Naive thymus-derived CD4-positive, alpha-beta T cell (primary cell): Measurements from ENCODE around the gene EZR. TPM values are rescaled to one million over a fixed set of nuclear protein-coding genes. Genes with fewer than 3 reads are reported as not detected.

Source experiments
- ATAC-seq: fragments of 150-1000 bp; cut with Tn5 transposase; 2 replicates; pipeline ENCODE4 v1.10.0; 2021; ENCODE audit warnings: mild to moderate bottlenecking, moderate library complexity
- CTCF ChIA-PET: fragments of 350-600 bp; sonication (Branson Sonifier 250); formaldehyde crosslinking; loops from one replicate; lab custom pipeline; 2021; ENCODE audit warnings: antibody characterized with exemption; lab: Charles Lee
- POLR2A ChIA-PET: fragments of 350-600 bp; sonication (Branson Sonifier 250); formaldehyde crosslinking; loops from one replicate; lab custom pipeline; 2021; ENCODE audit warnings: antibody characterized with exemption, inconsistent platforms; lab: Charles Lee
- DNase-seq, 9 donors: peaks; one replicate each; pipeline versions ENCODE4 v3.0.0 to v3.0.0-alpha.2; 2020 to 2022; ENCODE audit warnings: mixed read lengths in 1 of 9
- H3K27ac ChIP-seq: one replicate; pipeline ENCODE4 v1.7.0; 2013; ENCODE audit warnings: mild to moderate bottlenecking, low read depth, low read length, moderate library complexity
- H3K27me3 ChIP-seq, 2 donors: one replicate each; pipeline ENCODE4 v1.7.0; 2013; ENCODE audit warnings: low read length in 2 of 2, mild to moderate bottlenecking in 2 of 2, moderate library complexity in 2 of 2; ENCODE audit not compliant: control insufficient read depth in 2 of 2, insufficient read depth in 2 of 2
- H3K36me3 ChIP-seq, 3 experiments: 1 replicate in 2 of 3; 2 replicates in 1 of 3; pipeline ENCODE4 v1.7.0; 2013; ENCODE audit warnings: low read length in 3 of 3, mild to moderate bottlenecking in 3 of 3, moderate library complexity in 1 of 3; ENCODE audit not compliant: insufficient read depth in 3 of 3, control insufficient read depth in 2 of 3
- H3K4me1 ChIP-seq, 2 donors: one replicate each; pipeline ENCODE4 v1.7.0; 2013; ENCODE audit warnings: low read length in 2 of 2, mild to moderate bottlenecking in 2 of 2, moderate library complexity in 1 of 2; ENCODE audit not compliant: control insufficient read depth in 2 of 2, insufficient read depth in 2 of 2
- H3K4me3 ChIP-seq: 2 replicates; pipeline ENCODE4 v1.7.0; 2013; ENCODE audit warnings: mild to moderate bottlenecking, low read length
- H3K9me3 ChIP-seq, 3 experiments: 1 replicate in 2 of 3; 2 replicates in 1 of 3; pipeline ENCODE4 v1.7.0; 2013; ENCODE audit warnings: low read length in 3 of 3; ENCODE audit not compliant: control insufficient read depth in 2 of 3
- H3K27ac Mint-ChIP-seq, 9 donors: one replicate each; pipeline ENCODE4 v1.8.0; 2020 to 2022; ENCODE audit warnings: mixed read lengths in 9 of 9, mild to moderate bottlenecking in 8 of 9, moderate library complexity in 5 of 9, inconsistent platforms in 2 of 9
- H3K27me3 Mint-ChIP-seq, 5 donors: one replicate each; pipeline ENCODE4 v1.8.0; 2021 to 2022; ENCODE audit warnings: mixed read lengths in 5 of 5, mild to moderate bottlenecking in 1 of 5
- H3K36me3 Mint-ChIP-seq, 5 donors: one replicate each; pipeline ENCODE4 v1.8.0; 2020 to 2022; ENCODE audit warnings: mixed read lengths in 5 of 5, mild to moderate bottlenecking in 3 of 5, inconsistent platforms in 1 of 5
- H3K4me1 Mint-ChIP-seq, 7 donors: one replicate each; pipeline ENCODE4 v1.8.0; 2020 to 2022; ENCODE audit warnings: mixed read lengths in 7 of 7, mild to moderate bottlenecking in 3 of 7, inconsistent platforms in 1 of 7
- H3K4me3 Mint-ChIP-seq, 10 donors: one replicate each; pipeline ENCODE4 v1.8.0; 2020 to 2022; ENCODE audit warnings: mild to moderate bottlenecking in 10 of 10, mixed read lengths in 10 of 10, moderate library complexity in 6 of 10, inconsistent platforms in 2 of 10
- H3K9me3 Mint-ChIP-seq, 11 donors: one replicate each; pipeline ENCODE4 v1.8.0; 2020 to 2022; ENCODE audit warnings: mixed read lengths in 11 of 11, mild to moderate bottlenecking in 4 of 11, inconsistent platforms in 1 of 11, moderate library complexity in 1 of 11
- intact Hi-C, 2 donors: fragments of 100-400 bp; cut with micrococcal nuclease; formaldehyde crosslinking; loops; one replicate each; pipeline ENCODE4 v1.15.1; 2023
- polyA plus RNA-seq, 2 donors: library from polyadenylated mRNA; unstranded; fragments of 300-500 nt; fragmentation: Illumina TruSeq; gene quantifications; one replicate each; pipeline ENCODE4 v1.2.3, GENCODE V29; 2021
- total RNA-seq, 6 experiments: library from RNA in 5 of 6; stranded (reverse) in 5 of 6; gene quantifications; 1 replicate in 5 of 6; 2 replicates in 1 of 6; pipeline ENCODE4 v1.2.3 and lab custom pipeline; 2021 to 2026

Gene EZR
- total and polyA plus RNA-seq, 7 experiments from 2014 or later = 115 to 201 (median 140) TPM

DNA sequence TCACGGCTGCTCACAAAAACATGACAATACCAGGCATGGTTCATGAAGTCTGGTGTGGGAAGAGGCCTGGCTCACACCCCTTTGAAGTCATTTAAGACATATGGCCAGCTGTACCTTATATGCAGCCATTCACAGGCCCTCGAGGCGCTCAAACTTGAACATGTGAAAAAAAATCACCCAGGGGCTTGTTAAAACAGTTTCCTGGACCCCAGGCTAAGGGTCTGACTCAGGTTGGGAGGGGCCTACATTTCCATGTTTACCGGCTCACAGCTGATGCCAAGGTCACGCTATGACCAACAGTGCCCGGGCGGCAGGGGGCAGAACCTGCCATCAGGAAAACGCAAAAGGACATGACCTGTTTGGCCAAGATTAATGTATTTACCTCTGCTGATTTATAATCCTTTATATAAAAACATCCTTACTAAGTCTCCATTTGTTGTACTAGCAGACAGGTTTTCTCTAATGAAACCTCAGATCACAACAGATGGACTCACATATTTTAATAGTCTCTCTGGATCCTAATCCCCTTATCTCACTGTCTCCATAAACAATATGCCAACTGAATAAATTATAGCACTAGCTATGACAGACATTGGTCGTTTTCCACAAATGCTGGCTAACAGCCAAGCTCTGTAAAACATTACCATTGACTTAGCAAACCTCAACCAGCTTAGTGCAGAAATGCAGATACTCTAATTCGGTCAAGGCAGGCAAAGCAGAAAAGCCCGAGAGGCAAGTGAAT, 19.9 kb downstream of the EZR start:
- Mint-ChIP-seq H3K4me3 (peak overlapping the region in 3 of 10 donors; percentile 2 to 46 (median 19)), H3K36me3 (peaks cover 0 to 11% (median 7%) of the 10 kb centered on the region in 5 donors), H3K4me1 (peaks cover 46 to 94% (median 87%) of the 10 kb centered on the region in 7 donors), H3K9me3 (no peaks in the 10 kb centered on the region), H3K27me3 (no peaks in the 10 kb centered on the region), H3K27ac (peak overlapping the region in 6 of 9 donors; percentile 7 to 72 (median 58))
- ATAC-seq (no peak), DNase-seq (no peak)
- H3K27me3 ChIP-seq = no peaks in the 10 kb centered on the region
- CTCF ChIA-PET = no interaction called here
- H3K4me1 ChIP-seq = peaks cover 46 to 86% of the 10 kb centered on the region in 2 donors
- no peaks in the 10 kb centered on the region for H3K9me3 ChIP-seq
- no peak overlapping the region for H3K27ac ChIP-seq
- intact Hi-C loops = loop anchor here in 1 of 2 donors (10.0 kb wide), 1 partner anchor 336 kb away; no protein-coding TSS in a partner anchor
- POLR2A ChIA-PET = interaction anchor here (0.7 to 2.3 kb wide), 3 partner anchors 10 to 13 kb away, joined by 3 to 11 read pairs (median 5); no protein-coding TSS in a partner anchor
- no peak overlapping the region for H3K4me3 ChIP-seq
- peaks cover 0 to 3% (median 0%) of the 10 kb centered on the region in 3 experiments for H3K36me3 ChIP-seq

DNA sequence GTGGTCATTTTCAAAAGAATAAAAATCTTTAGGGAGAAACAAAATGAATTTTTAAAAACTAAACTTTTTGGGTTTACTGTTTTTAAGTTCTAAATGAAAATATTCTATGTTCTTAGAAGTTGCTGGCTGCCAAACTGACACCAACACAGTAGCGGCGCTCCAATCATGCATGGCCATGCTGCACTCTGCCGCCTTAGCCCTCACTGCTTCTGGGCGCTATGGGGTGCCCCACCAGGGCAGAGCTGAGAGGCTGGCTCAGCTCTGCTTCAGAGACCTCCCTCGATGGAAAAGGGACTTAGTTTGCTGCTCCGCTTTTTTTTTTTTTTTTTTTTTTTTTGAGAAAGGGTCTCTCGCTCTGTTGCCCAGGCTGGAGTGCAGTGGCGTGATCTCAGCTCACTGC, 20.9 kb downstream of the EZR start:
- peaks cover 0 to 11% (median 8%) of the 10 kb centered on the region in 5 donors for H3K36me3 Mint-ChIP-seq
- no peak for ATAC-seq
- H3K4me3 Mint-ChIP-seq = peak overlapping the region in 1 of 10 donors; percentile 16

DNA sequence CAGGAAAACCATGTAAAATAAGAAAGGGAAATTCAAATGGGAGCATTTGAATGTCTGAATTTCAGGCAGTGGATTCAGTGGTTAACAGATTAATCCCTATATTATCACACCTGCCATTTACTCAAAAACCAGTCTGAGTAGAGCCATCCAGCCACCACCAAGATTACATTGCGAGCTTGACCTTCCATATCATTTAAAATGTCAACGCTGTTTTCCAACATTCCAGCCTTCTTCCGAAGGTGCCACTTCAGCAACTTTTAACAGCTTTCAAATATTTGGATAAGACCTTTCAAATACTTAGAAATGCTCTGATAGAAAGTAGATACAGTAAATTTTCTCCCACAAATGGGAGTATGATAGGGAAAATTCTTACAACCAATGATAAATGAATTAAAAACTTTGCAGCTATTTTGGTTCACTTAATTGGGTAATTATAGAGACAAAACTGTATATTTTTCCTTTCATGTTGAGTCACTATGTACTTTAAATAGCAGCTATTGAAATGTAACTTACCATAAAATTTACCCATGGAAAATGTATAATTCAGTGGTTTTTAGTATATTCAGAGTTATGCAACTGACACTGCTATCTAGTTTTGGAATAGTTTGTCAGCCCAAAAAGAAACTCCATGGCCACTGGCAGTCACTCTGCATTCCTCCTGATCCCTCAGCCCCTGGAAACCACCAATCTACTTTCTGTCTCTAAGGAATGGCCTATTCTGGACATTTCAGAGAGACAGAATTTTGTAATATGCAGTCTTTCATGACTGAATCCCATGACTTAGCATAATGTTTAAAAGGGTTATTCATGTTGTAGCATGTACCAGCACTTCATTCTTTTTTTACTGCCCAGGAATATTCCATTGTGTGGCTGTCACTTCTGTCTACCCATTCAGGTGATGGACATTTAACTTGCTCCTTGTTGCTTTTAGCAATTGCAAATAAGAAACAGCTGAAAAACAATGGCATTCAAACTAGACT, 21.5 kb downstream of the EZR start:
- ChIA-PET POLR2A (interaction anchor here (1.0 to 2.3 kb wide), 4 partner anchors 8 to 113 kb away, joined by 3 to 11 read pairs (median 4); no protein-coding TSS in a partner anchor), CTCF (no interaction called here)
- no peak for ATAC-seq
- H3K4me3 Mint-ChIP-seq = peak overlapping the region in 4 of 10 donors; percentile 8 to 16 (median 12)
- intact Hi-C loops = loop anchor here in 1 of 2 donors (10.0 kb wide), 1 partner anchor 337 kb away; no protein-coding TSS in a partner anchor
- H3K27me3 ChIP-seq = no peaks in the 10 kb centered on the region
- H3K36me3 ChIP-seq = peaks cover 0 to 3% (median 0%) of the 10 kb centered on the region in 3 experiments
- H3K27ac ChIP-seq = no peak overlapping the region
- no peak overlapping the region for H3K4me3 ChIP-seq
- H3K9me3 Mint-ChIP-seq = no peaks in the 10 kb centered on the region
- H3K36me3 Mint-ChIP-seq = peaks cover 0 to 11% (median 8%) of the 10 kb centered on the region in 5 donors
- H3K4me1 ChIP-seq = peaks cover 34 to 89% of the 10 kb centered on the region in 2 donors
- peaks cover 41 to 92% (median 84%) of the 10 kb centered on the region in 7 donors for H3K4me1 Mint-ChIP-seq
- H3K9me3 ChIP-seq = no peaks in the 10 kb centered on the region
- no peaks in the 10 kb centered on the region for H3K27me3 Mint-ChIP-seq
- H3K27ac Mint-ChIP-seq = peak overlapping the region in 6 of 9 donors; percentile 3 to 61 (median 36)
- no peak for DNase-seq

More for the DNA sequence above, 20.9 kb downstream of the EZR start:
- Mint-ChIP-seq H3K4me1 (peaks cover 42 to 94% (median 86%) of the 10 kb centered on the region in 7 donors), H3K27ac (peak overlapping the region in 1 of 9 donors; percentile 16), H3K27me3 (no peaks in the 10 kb centered on the region), H3K9me3 (no peaks in the 10 kb centered on the region)
- Histone ChIP-seq H3K4me3 (no peak overlapping the region), H3K9me3 (no peaks in the 10 kb centered on the region), H3K27me3 (no peaks in the 10 kb centered on the region), H3K4me1 (peaks cover 40 to 89% of the 10 kb centered on the region in 2 donors), H3K36me3 (peaks cover 0 to 3% (median 0%) of the 10 kb centered on the region in 3 experiments), H3K27ac (no peak overlapping the region)
- no peak for DNase-seq
- intact Hi-C loops = loop anchor here in 1 of 2 donors (10.0 kb wide), 1 partner anchor 336 kb away; no protein-coding TSS in a partner anchor
- CTCF ChIA-PET = no interaction called here
- POLR2A ChIA-PET = interaction anchor here (1.0 to 2.3 kb wide), 2 partner anchors 9 to 13 kb away, joined by 3 to 11 read pairs; no protein-coding TSS in a partner anchor

DNA sequence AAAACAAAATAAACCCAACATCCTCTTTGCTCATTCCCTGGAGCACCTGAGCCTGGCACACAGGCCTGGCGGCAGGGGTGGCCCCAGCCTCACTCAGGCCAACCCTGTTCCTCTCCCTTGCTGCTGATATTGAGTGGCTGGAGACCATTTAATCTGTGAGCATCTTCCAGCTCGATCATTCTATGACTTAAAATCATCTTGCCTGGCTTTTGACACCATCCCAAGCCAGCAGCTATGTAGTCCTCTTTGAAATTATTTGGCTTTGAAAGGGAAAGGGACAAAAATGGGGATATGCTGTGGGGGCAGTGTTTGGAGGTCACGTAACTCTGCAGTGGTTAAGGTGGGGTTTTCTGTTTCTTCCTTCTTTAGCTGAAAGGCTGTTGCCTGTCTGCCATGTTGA, 22.8 kb downstream of the EZR start:
- intact Hi-C loops = loop anchor here in 1 of 2 donors (10.0 kb wide), 1 partner anchor 338 kb away; no protein-coding TSS in a partner anchor
- DNase-seq = no peak
- CTCF ChIA-PET = no interaction called here
- Histone ChIP-seq H3K4me3 (no peak overlapping the region), H3K9me3 (no peaks in the 10 kb centered on the region), H3K36me3 (peaks cover 0 to 3% (median 0%) of the 10 kb centered on the region in 3 experiments), H3K4me1 (peaks cover 21 to 78% of the 10 kb centered on the region in 2 donors), H3K27ac (no peak overlapping the region), H3K27me3 (no peaks in the 10 kb centered on the region)
- H3K27me3 Mint-ChIP-seq = no peaks in the 10 kb centered on the region
- peak overlapping the region; percentile 12 to 83 (median 58) for H3K27ac Mint-ChIP-seq
- POLR2A ChIA-PET = interaction anchor here (0.8 to 1.3 kb wide), 2 partner anchors 16 to 21 kb away, joined by 3 read pairs; no protein-coding TSS in a partner anchor
- peaks cover 45 to 84% (median 75%) of the 10 kb centered on the region in 7 donors for H3K4me1 Mint-ChIP-seq
- no peak for ATAC-seq
- H3K9me3 Mint-ChIP-seq = no peaks in the 10 kb centered on the region
- peak overlapping the region in 4 of 10 donors; percentile 4 to 53 (median 26) for H3K4me3 Mint-ChIP-seq
- H3K36me3 Mint-ChIP-seq = peaks cover 0 to 11% (median 8%) of the 10 kb centered on the region in 5 donors

DNA sequence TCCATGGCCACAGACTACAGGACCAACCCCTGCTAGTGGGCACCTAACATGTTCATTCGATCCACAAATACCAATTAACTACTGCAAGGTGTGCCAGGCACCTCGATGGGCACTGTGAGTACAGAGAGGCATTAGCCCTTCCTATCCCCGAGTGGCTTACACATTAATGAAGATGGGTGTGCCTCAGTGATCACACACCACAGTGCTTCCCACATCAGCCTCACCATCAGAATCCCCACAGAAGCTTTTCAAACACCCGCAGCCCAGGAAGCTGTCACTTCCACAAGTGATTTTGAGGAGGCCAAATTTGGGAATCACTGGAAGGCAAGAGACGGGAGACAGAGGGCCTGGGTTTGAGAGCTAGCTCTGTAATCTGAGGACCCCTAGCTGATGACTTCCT, 23.7 kb downstream of the EZR start:
- no peaks in the 10 kb centered on the region for H3K9me3 ChIP-seq
- CTCF ChIA-PET = interaction anchor here (0.6 to 4.8 kb wide), 3 partner anchors 83 to 177 kb away, joined by 3 to 37 read pairs (median 3); no protein-coding TSS in a partner anchor
- Mint-ChIP-seq H3K27me3 (no peaks in the 10 kb centered on the region), H3K27ac (peak overlapping the region in 6 of 9 donors; percentile 12 to 75 (median 48)), H3K4me1 (peaks cover 50 to 85% (median 78%) of the 10 kb centered on the region in 7 donors), H3K36me3 (peaks cover 0 to 11% (median 8%) of the 10 kb centered on the region in 5 donors), H3K9me3 (no peaks in the 10 kb centered on the region), H3K4me3 (peak overlapping the region in 3 of 10 donors; percentile 8 to 43 (median 13))
- no peak overlapping the region for H3K4me3 ChIP-seq
- DNase-seq (no peak), ATAC-seq (no peak)
- no peaks in the 10 kb centered on the region for H3K36me3 ChIP-seq
- peaks cover 15 to 78% of the 10 kb centered on the region in 2 donors for H3K4me1 ChIP-seq
- no peak overlapping the region for H3K27ac ChIP-seq
- POLR2A ChIA-PET = interaction anchor here (0.8 to 1.3 kb wide), 3 partner anchors 8 to 76 kb away, joined by 3 to 4 read pairs (median 3); no protein-coding TSS in a partner anchor
- H3K27me3 ChIP-seq = no peaks in the 10 kb centered on the region
- intact Hi-C loops = loop anchor here in 1 of 2 donors (10.0 kb wide), 1 partner anchor 339 kb away; no protein-coding TSS in a partner anchor
